ENCODE results near the gene BMERB1. TPM values are rescaled to one million over a fixed set of nuclear protein-coding genes. Genes with fewer than 3 reads are reported as not detected.
"Not testable (repeated sequence)": the region's sequence is repeated elsewhere in the genome, so short reads cannot be mapped to it uniquely, and the experiment has no call there.

The BMERB1 gene
- total and polyA plus RNA-seq, 7 experiments from 2014 or later, result 0.51 to 8.2 (median 2.3) TPM

GRCh38 chr16:15434079-15434424, 336 bp upstream of the BMERB1 start:
- CTCF ChIA-PET, result no interaction called here
- POLR2A ChIA-PET, result no interaction called here
- no peaks in the 10 kb centered on the region for H3K9me3 Mint-ChIP-seq
- peaks cover 17 to 25% (median 24%) of the 10 kb centered on the region in 5 donors for H3K27me3 Mint-ChIP-seq
- Histone ChIP-seq H3K9me3 (ENCODE audit: control insufficient read depth in 2 of 3, low read length in 3 of 3) (no peaks in the 10 kb centered on the region), H3K27me3 (ENCODE audit: control insufficient read depth in 2 of 2, insufficient read depth in 2 of 2, low read length in 2 of 2) (peaks cover 0 to 5% of the 10 kb centered on the region in 2 donors), H3K27ac (ENCODE audit: low read depth, low read length) (no peak overlapping the region), H3K36me3 (ENCODE audit: control insufficient read depth in 2 of 3, insufficient read depth in 3 of 3, low read length in 3 of 3) (no peaks in the 10 kb centered on the region), H3K4me3 (ENCODE audit: low read length) (peak overlapping the region; percentile 51), H3K4me1 (ENCODE audit: control insufficient read depth in 2 of 2, insufficient read depth in 2 of 2, low read length in 2 of 2) (no peaks in the 10 kb centered on the region)
- ATAC-seq, result peak; percentile 10
- intact Hi-C loops (cut with micrococcal nuclease), result loop anchor here in 1 of 2 donors (2.0 kb wide), 1 partner anchor 209 kb away; the partner anchor contains the start of gene MARF1
- H3K4me3 Mint-ChIP-seq, result peak overlapping the region; percentile 6 to 92 (median 64)
- peaks cover 0 to 3% (median 0%) of the 10 kb centered on the region in 5 donors for H3K36me3 Mint-ChIP-seq
- H3K27ac Mint-ChIP-seq, result no peak overlapping the region
- DNase-seq, result no peak
- H3K4me1 Mint-ChIP-seq, result peaks cover 0 to 17% (median 11%) of the 10 kb centered on the region in 7 donors

DNA sequence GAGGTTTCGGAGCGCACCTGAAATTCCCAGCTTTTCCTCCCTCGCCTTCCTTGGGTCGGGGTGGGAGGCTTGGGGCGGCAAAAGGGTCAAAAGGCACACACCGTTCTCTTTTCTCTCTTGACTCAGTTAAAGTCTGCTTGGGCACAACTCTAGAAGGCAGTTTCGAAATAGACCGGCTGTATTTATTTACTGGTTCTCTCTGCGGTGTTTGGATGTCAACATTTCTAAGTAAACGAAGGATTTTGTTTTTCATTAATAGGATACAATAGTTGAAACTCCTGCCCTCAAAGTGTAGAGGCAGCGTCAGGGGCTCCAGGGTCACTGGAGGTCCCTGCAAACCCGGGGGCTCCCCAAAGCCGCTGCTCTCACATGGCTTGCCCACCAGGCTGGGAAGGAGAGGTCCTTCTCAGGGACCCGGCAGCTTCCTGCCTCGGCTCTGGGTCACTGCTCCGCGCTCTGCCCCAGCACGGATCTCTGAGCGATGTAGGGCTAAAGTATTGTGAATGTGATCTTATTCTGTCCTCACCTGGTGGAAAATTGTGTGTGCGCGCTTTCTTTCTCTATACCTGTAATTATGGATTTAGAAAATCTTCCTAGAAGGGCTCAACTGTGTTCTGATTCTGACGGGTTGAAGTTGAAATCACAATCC, 952 bp downstream of the BMERB1 start:
- Histone ChIP-seq H3K27me3 (ENCODE audit: control insufficient read depth in 2 of 2, insufficient read depth in 2 of 2, low read length in 2 of 2) (peaks cover 0 to 5% of the 10 kb centered on the region in 2 donors), H3K36me3 (ENCODE audit: control insufficient read depth in 2 of 3, insufficient read depth in 3 of 3, low read length in 3 of 3) (no peaks in the 10 kb centered on the region), H3K9me3 (ENCODE audit: control insufficient read depth in 2 of 3, low read length in 3 of 3) (no peaks in the 10 kb centered on the region), H3K4me1 (ENCODE audit: control insufficient read depth in 2 of 2, insufficient read depth in 2 of 2, low read length in 2 of 2) (no peaks in the 10 kb centered on the region), H3K4me3 (ENCODE audit: low read length) (peak overlapping the region; percentile 51), H3K27ac (ENCODE audit: low read depth, low read length) (no peak overlapping the region)
- H3K4me1 Mint-ChIP-seq, result peaks cover 0 to 17% (median 11%) of the 10 kb centered on the region in 7 donors
- peak overlapping the region; percentile 5 to 92 (median 67) for H3K4me3 Mint-ChIP-seq
- ATAC-seq (no peak), DNase-seq (no peak)
- ChIA-PET CTCF (no interaction called here), POLR2A (no interaction called here)
- H3K27ac Mint-ChIP-seq, result peak overlapping the region in 2 of 9 donors; percentile 10 to 13
- H3K27me3 Mint-ChIP-seq, result peaks cover 17 to 25% (median 24%) of the 10 kb centered on the region in 5 donors
- intact Hi-C loops (cut with micrococcal nuclease), result loop anchor here in 1 of 2 donors (2.0 kb wide), 1 partner anchor 207 kb away; the partner anchor contains the start of gene MARF1
- no peaks in the 10 kb centered on the region for H3K9me3 Mint-ChIP-seq
- H3K36me3 Mint-ChIP-seq, result peaks cover 0 to 3% (median 0%) of the 10 kb centered on the region in 5 donors

DNA sequence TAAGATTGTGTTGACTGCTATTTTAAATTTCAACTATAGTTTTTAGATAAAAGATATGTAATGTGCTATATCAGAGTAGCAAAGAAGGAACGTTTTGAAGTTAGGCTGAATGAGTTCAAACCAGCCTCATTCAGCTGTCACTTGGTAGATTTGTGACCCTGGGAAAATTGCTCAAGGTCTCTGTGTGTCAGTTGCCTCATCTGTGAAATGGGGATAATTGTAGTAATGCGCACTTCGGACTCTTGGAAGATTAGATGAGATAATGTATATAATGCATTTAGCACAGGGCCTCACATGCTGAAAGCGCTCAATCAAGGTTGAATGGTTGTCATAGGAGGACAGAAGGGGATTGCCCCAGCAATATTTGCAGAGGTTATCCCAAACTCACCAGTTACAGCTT, 4.7 kb downstream of the BMERB1 start:
- peaks cover 0 to under 1% (median 0%) of the 10 kb centered on the region in 5 donors for H3K36me3 Mint-ChIP-seq
- H3K27me3 Mint-ChIP-seq, result peaks cover 12 to 22% (median 17%) of the 10 kb centered on the region in 5 donors
- H3K9me3 Mint-ChIP-seq, result peaks cover 0 to 2% (median 0%) of the 10 kb centered on the region in 11 donors
- Histone ChIP-seq H3K4me3 (ENCODE audit: low read length) (no peak overlapping the region), H3K27me3 (ENCODE audit: control insufficient read depth in 2 of 2, insufficient read depth in 2 of 2, low read length in 2 of 2) (peaks cover 0 to 5% of the 10 kb centered on the region in 2 donors), H3K9me3 (ENCODE audit: control insufficient read depth in 2 of 3, low read length in 3 of 3) (no peaks in the 10 kb centered on the region), H3K36me3 (ENCODE audit: control insufficient read depth in 2 of 3, insufficient read depth in 3 of 3, low read length in 3 of 3) (no peaks in the 10 kb centered on the region), H3K4me1 (ENCODE audit: control insufficient read depth in 2 of 2, insufficient read depth in 2 of 2, low read length in 2 of 2) (no peaks in the 10 kb centered on the region), H3K27ac (ENCODE audit: low read depth, low read length) (no peak overlapping the region)
- POLR2A ChIA-PET, result no interaction called here
- DNase-seq (no peak), ATAC-seq (no peak)
- intact Hi-C loops (cut with micrococcal nuclease), result no loop called here
- CTCF ChIA-PET, result interaction anchor here (0.7 kb wide), 1 partner anchor 104 kb away, joined by 3 read pairs; no protein-coding TSS in a partner anchor
- H3K27ac Mint-ChIP-seq, result no peak overlapping the region
- peaks cover 0 to 14% (median 11%) of the 10 kb centered on the region in 7 donors for H3K4me1 Mint-ChIP-seq
- no peak overlapping the region for H3K4me3 Mint-ChIP-seq

DNA sequence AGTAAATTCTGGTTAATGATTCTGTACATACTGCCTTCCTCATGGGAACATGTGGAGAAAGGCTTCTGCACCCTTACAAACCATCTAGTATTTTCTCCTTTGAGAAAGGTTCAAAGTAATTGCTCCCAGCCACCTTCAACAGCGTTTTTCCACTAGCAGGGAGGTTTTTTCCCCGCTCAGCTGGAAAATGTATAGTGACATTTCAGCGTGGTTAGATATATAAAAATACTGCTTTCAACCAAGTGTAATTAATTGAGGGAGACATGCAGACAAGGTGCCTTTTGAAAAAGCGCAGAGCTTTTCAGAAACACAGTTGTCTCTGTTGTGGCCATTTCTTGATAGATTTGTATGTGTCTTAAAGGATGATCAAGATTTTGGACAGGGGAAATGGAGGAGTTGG, 5.1 kb downstream of the BMERB1 start:
- H3K4me1 Mint-ChIP-seq, result peaks cover 0 to 11% (median 10%) of the 10 kb centered on the region in 7 donors
- no peak overlapping the region for H3K27ac ChIP-seq (ENCODE audit: low read depth, low read length)
- peaks cover 0 to 3% (median 0%) of the 10 kb centered on the region in 11 donors for H3K9me3 Mint-ChIP-seq
- H3K4me3 ChIP-seq (ENCODE audit: low read length), result no peak overlapping the region
- H3K27ac Mint-ChIP-seq, result no peak overlapping the region
- no peaks in the 10 kb centered on the region for H3K36me3 ChIP-seq (ENCODE audit: control insufficient read depth in 2 of 3, insufficient read depth in 3 of 3, low read length in 3 of 3)
- ATAC-seq (no peak), DNase-seq (no peak)
- CTCF ChIA-PET, result interaction anchor here (0.7 kb wide), 1 partner anchor 104 kb away, joined by 3 read pairs; no protein-coding TSS in a partner anchor
- H3K4me3 Mint-ChIP-seq, result no peak overlapping the region
- peaks cover 11 to 17% (median 13%) of the 10 kb centered on the region in 5 donors for H3K27me3 Mint-ChIP-seq
- no peaks in the 10 kb centered on the region for H3K9me3 ChIP-seq (ENCODE audit: control insufficient read depth in 2 of 3, low read length in 3 of 3)
- POLR2A ChIA-PET, result no interaction called here
- intact Hi-C loops (cut with micrococcal nuclease), result no loop called here
- peaks cover 0 to 5% of the 10 kb centered on the region in 2 donors for H3K27me3 ChIP-seq (ENCODE audit: control insufficient read depth in 2 of 2, insufficient read depth in 2 of 2, low read length in 2 of 2)
- peaks cover 0 to 2% (median 0%) of the 10 kb centered on the region in 5 donors for H3K36me3 Mint-ChIP-seq
- no peaks in the 10 kb centered on the region for H3K4me1 ChIP-seq (ENCODE audit: control insufficient read depth in 2 of 2, insufficient read depth in 2 of 2, low read length in 2 of 2)

GRCh38 chr16:15440852-15441251, 6.5 kb downstream of the BMERB1 start:
- no peak for ATAC-seq
- no peak overlapping the region for H3K4me3 Mint-ChIP-seq

DNA sequence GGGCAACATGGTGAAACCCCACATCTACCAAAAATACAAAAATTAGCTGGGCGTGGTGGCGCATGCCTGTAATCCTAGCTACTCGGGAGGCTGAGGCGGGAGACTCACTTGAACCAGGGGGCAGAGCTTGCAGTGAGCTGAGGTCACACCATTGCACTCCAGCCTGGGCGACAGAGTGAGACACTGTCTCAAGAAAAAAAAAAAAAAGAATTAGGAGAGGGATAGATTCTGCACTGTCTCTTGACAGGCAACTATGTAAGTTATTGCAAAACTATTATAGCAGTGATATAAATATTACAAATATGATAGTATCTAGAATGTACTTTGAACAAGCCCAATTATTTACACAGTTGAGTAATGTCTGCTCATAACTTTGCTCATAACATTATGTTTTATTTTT, 7.8 kb downstream of the BMERB1 start:
- H3K36me3 Mint-ChIP-seq; H3K9me3 ChIP-seq (ENCODE audit: control insufficient read depth in 2 of 3, low read length in 3 of 3); H3K27ac ChIP-seq (ENCODE audit: low read depth, low read length); intact Hi-C loops (cut with micrococcal nuclease); H3K27ac Mint-ChIP-seq; H3K4me3 ChIP-seq (ENCODE audit: low read length); ATAC-seq; H3K4me3 Mint-ChIP-seq; POLR2A ChIA-PET; H3K4me1 ChIP-seq (ENCODE audit: control insufficient read depth in 2 of 2, insufficient read depth in 2 of 2, low read length in 2 of 2); CTCF ChIA-PET; H3K27me3 Mint-ChIP-seq; H3K4me1 Mint-ChIP-seq; H3K36me3 ChIP-seq (ENCODE audit: control insufficient read depth in 2 of 3, insufficient read depth in 3 of 3, low read length in 3 of 3); DNase-seq; H3K27me3 ChIP-seq (ENCODE audit: control insufficient read depth in 2 of 2, insufficient read depth in 2 of 2, low read length in 2 of 2): not testable (repeated sequence)
- H3K9me3 Mint-ChIP-seq, result peaks cover 0 to 15% (median 6%) of the 10 kb centered on the region in 11 donors

More at GRCh38 chr16:15440852-15441251, 6.5 kb downstream of the BMERB1 start:
- Mint-ChIP-seq H3K27ac (no peak overlapping the region), H3K4me1 (peaks cover 0 to 2% (median 2%) of the 10 kb centered on the region in 7 donors), H3K36me3 (peaks cover 0 to 6% (median 0%) of the 10 kb centered on the region in 5 donors), H3K9me3 (peaks cover 0 to 12% (median 6%) of the 10 kb centered on the region in 11 donors), H3K27me3 (peaks cover 2 to 8% (median 6%) of the 10 kb centered on the region in 5 donors)
- H3K36me3 ChIP-seq (ENCODE audit: control insufficient read depth in 2 of 3, insufficient read depth in 3 of 3, low read length in 3 of 3), result no peaks in the 10 kb centered on the region
- ChIA-PET CTCF (no interaction called here), POLR2A (no interaction called here)
- DNase-seq, result no peak
- no peaks in the 10 kb centered on the region for H3K9me3 ChIP-seq (ENCODE audit: control insufficient read depth in 2 of 3, low read length in 3 of 3)
- H3K27ac ChIP-seq (ENCODE audit: low read depth, low read length), result no peak overlapping the region
- no peaks in the 10 kb centered on the region for H3K27me3 ChIP-seq (ENCODE audit: control insufficient read depth in 2 of 2, insufficient read depth in 2 of 2, low read length in 2 of 2)
- intact Hi-C loops (cut with micrococcal nuclease), result no loop called here
- H3K4me3 ChIP-seq (ENCODE audit: low read length), result no peak overlapping the region
- no peaks in the 10 kb centered on the region for H3K4me1 ChIP-seq (ENCODE audit: control insufficient read depth in 2 of 2, insufficient read depth in 2 of 2, low read length in 2 of 2)

Data from naive thymus-derived CD4-positive, alpha-beta T cell (primary cell).